Fibroblast of lung (primary cell): Measurements from ENCODE around the gene TNPO3. TPM values are rescaled to one million over a fixed set of nuclear protein-coding genes. Genes with fewer than 3 reads are reported as not detected.
"Not testable (repeated sequence)": the region's sequence is repeated elsewhere in the genome, so short reads cannot be mapped to it uniquely, and the experiment has no call there.

Experiments
- DNase-seq, 2 donors: peaks; one replicate each; pipeline versions ENCODE4 v3.0.0 to v3.0.0-alpha.2; 2010; ENCODE audit warnings: low read depth in 2 of 2
- H2AFZ ChIP-seq: 2 replicates; pipeline ENCODE4 v1.5.1; 2012; ENCODE audit warnings: low read length, control low read depth, inconsistent platforms
- H3K27ac ChIP-seq: 2 replicates; pipeline ENCODE4 v1.5.1; 2011; ENCODE audit warnings: low read length, control low read depth; ENCODE audit not compliant: insufficient read depth
- H3K27me3 ChIP-seq: 2 replicates; pipeline ENCODE4 v1.5.1; 2011; ENCODE audit warnings: mild to moderate bottlenecking, low read length; ENCODE audit not compliant: control insufficient read depth, insufficient read depth
- H3K36me3 ChIP-seq: 2 replicates; pipeline ENCODE4 v1.5.1; 2011; ENCODE audit warnings: low read length; ENCODE audit not compliant: control insufficient read depth, insufficient read depth
- H3K4me1 ChIP-seq: 2 replicates; pipeline ENCODE4 v1.5.1; 2011; ENCODE audit warnings: low read length; ENCODE audit not compliant: control insufficient read depth, insufficient read depth; ENCODE audit errors: extremely low read depth
- H3K4me2 ChIP-seq: 2 replicates; pipeline ENCODE4 v1.5.1; 2011; ENCODE audit warnings: low read length, control low read depth; ENCODE audit not compliant: insufficient read depth; ENCODE audit errors: extremely low read depth
- H3K4me3 ChIP-seq, 4 experiments: fragments of 200-600 bp in 1 of 4; sonication (generic) in 1 of 4; replicated peaks in 1 of 4; 2 replicates each; pipeline ENCODE4 v1.5.1; 2011 to 2016; ENCODE audit warnings: low read length in 4 of 4, low read depth in 3 of 4, mild to moderate bottlenecking in 3 of 4, control low read depth in 2 of 4, inconsistent platforms in 1 of 4, mixed read lengths in 1 of 4; ENCODE audit not compliant: insufficient read depth in 1 of 4; ENCODE audit errors: control extremely low read depth in 1 of 4
- H3K79me2 ChIP-seq: 2 replicates; pipeline ENCODE4 v1.5.1; 2012; ENCODE audit warnings: mild to moderate bottlenecking, low read length, inconsistent platforms; ENCODE audit not compliant: control insufficient read depth, insufficient read depth
- H3K9ac ChIP-seq: 2 replicates; pipeline ENCODE4 v1.5.1; 2011; ENCODE audit warnings: mild to moderate bottlenecking, low read length, control low read depth; ENCODE audit not compliant: insufficient read depth
- H3K9me3 ChIP-seq: 2 replicates; pipeline ENCODE4 v1.5.1; 2012; ENCODE audit warnings: low read depth, low read length; ENCODE audit not compliant: control insufficient read depth, insufficient read depth
- H4K20me1 ChIP-seq: 2 replicates; pipeline ENCODE4 v1.5.1; 2011; ENCODE audit warnings: low read length; ENCODE audit not compliant: control insufficient read depth, insufficient read depth; ENCODE audit errors: extremely low read depth
- CTCF ChIP-seq, 2 donors: IDR thresholded peaks in 1 of 2; conservative IDR thresholded peaks in 1 of 2; 1 replicate in 1 of 2; 2 replicates in 1 of 2; pipeline ENCODE4 v1.5.1; 2011 to 2012; ENCODE audit warnings: low read length in 2 of 2, control low read depth in 1 of 2, inconsistent platforms in 1 of 2, low read depth in 1 of 2, mild to moderate bottlenecking in 1 of 2
- EZH2 ChIP-seq: IDR thresholded peaks from 2 replicates; pipeline ENCODE4 v1.5.1; 2012; ENCODE audit warnings: low read length, control low read depth, mild to moderate bottlenecking; ENCODE audit errors: missing control alignments
- polyA plus RNA-seq, 2 donors: library from polyadenylated mRNA; depleted of rRNA in 1 of 2; stranded (reverse) in 1 of 2; unstranded in 1 of 2; fragments of >200 nt; gene quantifications; 2 replicates each; pipeline ENCODE4 v1.2.1, GENCODE V29; 2011 to 2012; ENCODE audit warnings: missing spikeins in 1 of 2
- total RNA-seq: library from RNA; depleted of rRNA; stranded (reverse); fragments of >200 nt; gene quantifications from 2 replicates; pipeline ENCODE4 v1.2.1, GENCODE V29; 2014

Gene TNPO3
- total and polyA plus RNA-seq, 2 donors (not counting 1 experiment from before 2014, with no cell fraction given): 39.1 to 73.5 TPM

- Histone ChIP-seq H3K4me3 (no peak overlapping the region), H3K36me3 (no peaks in the 10 kb centered on the region), H3K79me2 (no peaks in the 10 kb centered on the region), H3K27me3 (peaks cover 3% of the 10 kb centered on the region), H3K9ac (no peak overlapping the region), H3K9me3 (no peaks in the 10 kb centered on the region), H2AFZ (no peak overlapping the region), H3K4me2 (no peak overlapping the region), H3K27ac (no peak overlapping the region), H4K20me1 (no peaks in the 10 kb centered on the region), H3K4me1 (no peaks in the 10 kb centered on the region)
- no peak for DNase-seq
- TF ChIP-seq CTCF (conservative IDR thresholded peaks at IDR 0.05 in 1 of 2, IDR thresholded peaks at IDR 0.05 in 1 of 2; ENCODE audit: low read depth in 1 of 2, low read length in 2 of 2): no peak
These were observed 110.2 kb downstream of the TNPO3 start for GRCh38 chr7:128944487-128945236.

- not testable (repeated sequence) for H3K4me1 ChIP-seq, H3K36me3 ChIP-seq, H3K4me2 ChIP-seq, H3K9me3 ChIP-seq, H3K4me3 ChIP-seq, H3K9ac ChIP-seq, H2AFZ ChIP-seq, H4K20me1 ChIP-seq, DNase-seq, H3K27ac ChIP-seq, H3K79me2 ChIP-seq
- peaks cover 14% of the 10 kb centered on the region for H3K27me3 ChIP-seq
These were observed 111.7 kb downstream of the TNPO3 start for GRCh38 chr7:128943251-128943650.

DNA sequence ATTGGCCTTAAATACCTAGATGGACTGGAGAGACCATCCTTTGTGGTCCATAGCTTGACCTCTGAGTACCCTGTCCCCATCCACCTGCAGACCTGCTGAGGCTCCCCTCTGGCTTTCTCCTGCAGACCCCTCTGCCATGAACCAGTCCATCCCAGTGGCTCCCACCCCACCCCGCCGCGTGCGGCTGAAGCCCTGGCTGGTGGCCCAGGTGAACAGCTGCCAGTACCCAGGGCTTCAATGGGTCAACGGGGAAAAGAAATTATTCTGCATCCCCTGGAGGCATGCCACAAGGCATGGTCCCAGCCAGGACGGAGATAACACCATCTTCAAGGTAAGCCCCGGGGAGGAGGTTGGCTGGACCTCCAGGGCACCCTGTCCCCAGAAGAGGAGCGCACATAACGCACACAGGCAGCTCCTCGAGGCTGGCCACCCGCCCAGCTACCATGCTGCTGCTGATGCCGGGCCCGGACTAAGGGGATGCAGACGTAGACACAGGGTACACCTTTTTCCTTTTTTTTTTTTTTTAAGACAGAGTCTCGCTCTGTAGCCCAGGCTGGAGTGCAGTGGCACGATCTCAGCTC lies 112.9 kb downstream of the TNPO3 start:
- DNase-seq: no peak
- TF ChIP-seq CTCF (conservative IDR thresholded peaks at IDR 0.05 in 1 of 2, IDR thresholded peaks at IDR 0.05 in 1 of 2; ENCODE audit: low read depth in 1 of 2, low read length in 2 of 2) (no peak), EZH2 (no peak)
- Histone ChIP-seq H3K4me2 (no peak overlapping the region), H4K20me1 (no peaks in the 10 kb centered on the region), H3K9me3 (no peaks in the 10 kb centered on the region), H3K27me3 (peaks cover 23% of the 10 kb centered on the region), H3K27ac (no peak overlapping the region), H3K9ac (no peak overlapping the region), H3K79me2 (no peaks in the 10 kb centered on the region), H2AFZ (no peak overlapping the region), H3K4me1 (no peaks in the 10 kb centered on the region), H3K36me3 (no peaks in the 10 kb centered on the region), H3K4me3 (no peak overlapping the region)
